Measurements from ENCODE around the gene GLUL.
"Not testable (repeated sequence)": the region's sequence is repeated elsewhere in the genome, so short reads cannot be mapped to it uniquely, and the experiment has no call there.

GLUL gene

DNA sequence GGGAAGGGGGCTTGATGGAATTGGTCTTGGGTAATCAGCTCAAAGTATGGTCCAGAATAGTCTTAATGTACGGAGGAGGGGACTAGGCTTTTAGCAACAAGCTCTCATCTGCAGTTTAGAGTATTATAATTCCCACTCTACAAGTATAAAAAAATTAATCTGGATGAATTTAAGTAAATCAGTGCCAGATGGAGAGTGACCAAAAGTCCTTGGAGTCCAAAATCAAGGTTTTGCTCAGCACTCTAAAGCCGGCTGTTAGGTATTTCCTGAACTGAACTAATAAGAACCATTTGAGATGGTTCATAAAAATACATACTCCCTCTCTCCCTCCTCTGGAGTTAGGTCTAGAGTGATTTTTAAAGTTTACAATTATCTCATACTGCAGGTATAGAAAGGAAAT is 23.7 kb downstream of the GLUL start:
- DNase-seq (ENCODE audit: low read depth), result no peak

DNA sequence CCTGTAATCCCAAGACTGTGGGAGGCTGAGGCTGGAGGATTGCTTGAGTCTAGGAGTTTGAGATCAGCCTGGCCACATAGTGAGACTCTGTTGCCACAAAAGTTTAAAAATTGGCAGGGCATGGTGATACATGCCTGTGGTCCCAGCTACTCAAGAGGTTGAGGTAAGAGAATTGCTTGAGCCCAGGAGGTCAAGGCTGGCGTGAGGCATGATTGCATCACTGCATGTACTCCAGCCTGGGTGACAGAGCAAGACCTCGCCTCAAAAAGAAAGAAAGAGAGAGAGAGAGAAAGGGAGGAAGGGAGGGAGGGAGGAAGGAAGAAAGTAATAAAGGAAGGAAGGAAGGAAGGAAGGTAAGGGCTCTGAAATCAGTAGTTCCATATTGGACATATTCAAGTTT is 25.0 kb downstream of the GLUL start:
- no peak for DNase-seq (ENCODE audit: low read depth)

GRCh38 chr1:182359645-182360044 is 31.9 kb downstream of the GLUL start:
- DNase-seq (ENCODE audit: low read depth), result no peak

DNA sequence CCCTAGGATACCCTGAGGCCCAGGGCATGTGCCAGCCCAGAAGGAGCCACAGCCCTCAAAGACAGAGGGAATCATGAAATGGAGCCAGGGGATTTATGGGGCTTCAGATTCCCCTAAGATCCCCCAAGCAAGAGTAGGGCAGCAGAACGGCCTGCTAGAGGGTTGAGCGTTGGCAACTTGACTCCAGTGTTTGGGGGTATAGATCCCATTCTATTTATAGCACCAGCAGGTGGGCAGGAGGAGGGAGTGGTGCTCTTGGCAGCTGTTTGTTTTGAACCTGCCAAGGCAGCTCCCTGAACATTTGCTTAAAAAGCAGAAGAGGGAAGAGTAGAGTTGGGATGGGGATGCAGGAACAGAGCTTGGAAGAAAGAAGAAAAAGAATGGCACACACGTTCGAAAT is 33.7 kb downstream of the GLUL start:
- no peak for DNase-seq (ENCODE audit: low read depth)

- DNase-seq (ENCODE audit: low read depth), result no peak
Measured at GRCh38 chr1:182357171-182357570, 34.4 kb downstream of the GLUL start.

GRCh38 chr1:182355723-182356098 is 35.9 kb downstream of the GLUL start:
- no peak for DNase-seq (ENCODE audit: low read depth)

- no peak for DNase-seq (ENCODE audit: low read depth)
Measured at GRCh38 chr1:182351790-182352364, 39.7 kb downstream of the GLUL start.

GRCh38 chr1:182350839-182351238 is 40.8 kb downstream of the GLUL start:
- no peak for DNase-seq (ENCODE audit: low read depth)

DNA sequence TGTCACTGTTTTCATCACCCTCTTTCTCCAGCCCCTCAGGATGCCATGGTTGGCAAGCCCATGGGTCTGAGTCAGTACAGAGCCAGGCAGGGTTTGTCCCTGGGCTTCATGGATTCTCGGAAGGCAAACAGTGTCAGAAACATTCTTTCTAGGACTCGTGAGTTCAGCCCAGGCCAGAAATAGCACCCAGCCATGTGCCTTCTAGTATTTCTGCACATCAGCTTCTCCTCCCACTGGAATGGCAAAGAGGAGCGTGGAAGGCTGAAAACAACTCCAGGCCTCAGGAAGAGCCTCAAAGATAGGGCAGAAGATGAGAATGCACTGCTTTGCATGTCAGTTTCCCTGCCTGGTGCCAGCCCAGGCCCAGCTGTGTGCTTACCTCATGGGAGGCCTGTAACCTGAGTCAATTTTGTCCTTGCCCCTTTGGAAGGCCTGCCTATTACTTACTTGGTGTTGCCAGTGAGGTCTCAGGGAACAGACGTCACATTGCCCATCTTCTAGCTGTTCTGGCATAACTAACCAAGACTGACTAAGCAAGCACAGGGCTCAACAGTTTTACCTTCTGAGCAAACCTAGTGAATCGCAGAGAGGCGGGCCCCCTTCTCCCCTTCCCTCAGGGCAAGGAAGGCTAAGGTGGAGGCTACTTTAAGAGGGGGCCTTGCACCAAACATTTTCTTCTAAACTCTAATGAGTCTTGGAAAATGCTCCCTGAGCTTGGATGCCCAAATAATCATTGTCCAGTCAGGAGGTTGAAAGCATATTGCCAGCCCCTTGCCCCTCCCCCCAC is 42.4 kb downstream of the GLUL start:
- no peak for DNase-seq (ENCODE audit: low read depth)

- no peak for DNase-seq (ENCODE audit: low read depth)
Measured at GRCh38 chr1:182347019-182347418, 44.6 kb downstream of the GLUL start.

DNA sequence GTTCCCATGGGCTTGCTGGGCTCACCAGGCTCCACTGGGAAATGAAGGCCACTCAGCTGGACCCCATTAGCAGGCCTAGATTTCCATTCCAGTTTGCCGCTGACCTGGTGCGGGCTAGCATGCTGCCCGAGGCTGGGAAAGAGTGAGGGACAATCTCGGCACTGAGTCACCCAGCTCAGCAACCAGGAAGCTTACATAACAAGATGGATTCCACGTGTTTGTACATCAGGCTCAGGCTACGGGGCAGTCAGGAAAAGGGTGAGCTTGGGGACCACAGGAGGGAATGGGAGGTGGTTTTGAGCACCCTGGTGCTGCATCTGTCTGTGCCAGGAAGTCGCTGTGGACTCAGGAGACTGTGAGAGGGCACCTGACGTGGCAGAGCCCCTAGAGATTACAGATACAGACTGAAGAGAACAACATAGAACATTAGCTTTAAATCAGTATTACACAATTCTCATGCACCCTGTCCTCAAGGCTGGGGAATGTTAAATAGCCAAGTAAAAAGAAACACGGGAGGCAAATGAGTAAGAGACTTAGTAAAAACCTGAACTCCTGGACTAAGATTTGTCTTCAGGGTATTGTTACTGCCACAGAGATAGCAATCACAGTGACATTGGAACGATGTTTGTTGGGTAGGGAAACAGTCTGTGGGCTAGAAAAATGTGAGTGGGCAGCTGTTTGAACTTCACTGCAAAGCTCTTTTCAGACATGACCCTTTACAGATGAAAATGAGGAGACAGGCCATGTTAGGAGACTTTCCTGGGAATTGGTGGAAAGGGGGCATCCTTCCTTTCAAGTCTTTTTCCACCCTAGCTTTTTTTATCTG is 51.1 kb downstream of the GLUL start:
- no peak for DNase-seq (ENCODE audit: low read depth)

- DNase-seq (ENCODE audit: low read depth), result no peak
Measured at GRCh38 chr1:182339684-182340083, 51.9 kb downstream of the GLUL start.

DNA sequence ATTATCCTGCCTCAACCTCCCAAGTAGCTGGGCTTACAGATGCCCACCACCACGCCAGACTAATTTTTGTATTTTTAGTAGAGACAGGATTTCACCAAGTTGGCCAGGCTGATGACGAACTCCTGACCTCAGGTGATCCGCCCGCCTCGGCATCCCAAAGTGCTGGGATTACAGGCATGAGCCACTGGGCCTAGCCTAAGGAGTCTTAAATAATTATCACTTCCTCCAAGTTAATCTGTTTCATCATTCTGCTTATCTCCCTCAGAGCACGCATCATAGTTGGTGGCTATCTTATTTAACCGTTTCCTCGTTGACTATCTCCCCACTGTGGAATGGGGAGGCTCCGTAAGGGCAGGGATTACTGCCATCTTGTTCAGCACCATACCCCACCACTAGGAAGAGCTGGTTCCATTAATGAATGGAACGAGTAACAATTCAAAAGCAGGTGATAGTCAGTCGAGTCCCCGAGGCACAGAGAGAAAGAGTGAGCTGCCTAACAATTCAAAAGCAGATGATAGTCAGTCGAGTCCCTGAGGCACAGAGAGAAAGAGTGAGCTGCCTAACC is 52.7 kb downstream of the GLUL start:
- DNase-seq (ENCODE audit: low read depth), result no peak

- DNase-seq (ENCODE audit: low read depth), result no peak
Measured at GRCh38 chr1:182337736-182338571, 53.6 kb downstream of the GLUL start.

DNA sequence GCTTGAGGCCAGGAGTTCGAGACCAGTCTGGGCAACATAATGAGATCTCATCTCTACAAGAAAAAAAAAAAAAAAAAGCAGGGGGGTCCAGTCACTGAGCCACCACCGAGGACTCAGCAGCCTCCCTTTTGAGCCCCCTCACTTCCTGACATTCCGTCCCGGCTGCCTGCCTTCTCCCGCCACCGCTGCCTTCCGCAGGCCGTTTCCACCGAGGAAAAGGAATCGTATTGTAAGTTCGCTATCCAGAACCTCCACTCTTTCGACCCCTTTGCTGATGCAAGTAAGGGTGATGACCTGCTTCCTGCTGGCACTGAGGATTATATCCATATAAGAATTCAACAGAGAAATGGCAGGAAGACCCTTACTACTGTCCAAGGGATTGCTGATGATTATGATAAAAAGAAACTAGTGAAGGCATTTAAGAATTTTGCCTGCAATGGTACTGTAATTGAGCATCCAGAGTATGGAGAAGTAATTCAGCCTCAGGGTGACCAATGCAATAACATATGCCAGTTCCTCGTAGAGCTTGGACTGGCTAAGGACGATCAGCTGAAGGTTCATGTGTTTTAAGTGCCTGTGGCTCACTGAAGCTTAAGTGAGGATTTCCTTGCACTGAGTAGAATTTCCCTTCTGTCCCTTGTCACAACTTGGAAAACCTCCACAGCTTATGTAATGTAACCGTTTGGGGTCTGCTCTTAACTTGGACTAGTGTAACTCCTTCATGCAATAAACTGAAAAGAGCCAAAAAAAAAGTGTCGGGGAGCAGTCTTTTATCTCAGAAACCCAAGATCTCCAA is 55.6 kb downstream of the GLUL start:
- DNase-seq (ENCODE audit: low read depth), result no peak

- DNase-seq (ENCODE audit: low read depth), result not testable (repeated sequence)
Measured at GRCh38 chr1:182333071-182333571, 58.5 kb downstream of the GLUL start.

DNA sequence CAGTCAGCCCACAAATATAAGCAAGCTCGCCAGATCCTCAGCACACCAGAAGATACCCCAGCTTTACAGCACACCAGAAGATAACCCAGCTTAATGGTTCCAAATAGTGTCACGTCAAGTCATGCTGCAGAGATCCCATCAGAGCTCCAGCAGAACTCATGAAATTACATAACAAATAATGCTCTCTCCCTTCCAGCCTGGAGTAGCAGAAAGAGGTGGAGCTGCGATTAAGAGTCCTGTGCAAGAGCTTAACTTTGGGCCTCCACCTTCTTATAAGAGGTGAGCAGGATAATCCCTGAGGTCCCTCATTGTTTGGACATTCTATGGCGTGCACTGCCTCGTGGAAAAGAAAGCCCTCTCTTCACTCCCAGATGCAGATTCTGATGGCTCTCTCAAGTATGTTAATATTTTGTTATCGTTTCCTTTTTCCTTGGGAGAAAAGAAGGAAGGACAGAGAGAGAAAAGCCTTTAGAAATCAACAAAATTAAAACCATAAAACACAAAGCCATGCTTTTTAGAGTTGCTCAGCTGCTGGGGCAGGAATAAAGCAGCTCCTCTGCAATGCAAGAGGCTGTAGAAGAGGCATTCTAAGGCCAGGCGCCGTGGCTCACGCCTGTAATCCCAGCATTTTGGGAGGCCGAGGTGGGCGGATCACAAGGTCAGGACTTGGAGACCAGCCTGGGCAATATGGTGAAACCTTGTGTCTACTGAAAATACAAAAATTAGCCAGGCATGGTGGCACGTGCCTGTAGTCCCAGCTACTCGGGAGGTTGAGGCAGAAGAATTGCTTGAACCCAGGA is 59.1 kb downstream of the GLUL start:
- no peak for DNase-seq (ENCODE audit: low read depth)
